Cardiac muscle cell (in vitro differentiated cells and primary cell): Measurements from ENCODE around the gene RCAN1. TPM values are rescaled to one million over a fixed set of nuclear protein-coding genes. Genes with fewer than 3 reads are reported as not detected.

ENCODE experiments used
- DNase-seq, 2 donors: peaks; one replicate each; pipeline versions ENCODE4 v3.0.0 to v3.0.0-alpha.2; 2010 to 2017; ENCODE audit warnings: low read depth in 1 of 2, low spot score in 1 of 2
- H3K27ac ChIP-seq: fragments of 200-600 bp; sonication (generic); 2 replicates; pipeline ENCODE4 v1.5.1; 2016
- H3K27me3 ChIP-seq: fragments of 200-600 bp; sonication (generic); 2 replicates; pipeline ENCODE4 v1.6.0; 2016; ENCODE audit warnings: control low read depth
- H3K36me3 ChIP-seq: fragments of 200-600 bp; sonication (generic); 2 replicates; pipeline ENCODE4 v1.5.1; 2016; ENCODE audit warnings: control low read depth
- H3K4me1 ChIP-seq: fragments of 200-600 bp; sonication (generic); 2 replicates; pipeline ENCODE4 v1.8.1; 2017; ENCODE audit warnings: low read depth, mild to moderate bottlenecking, mixed run types
- H3K4me3 ChIP-seq: fragments of 200-600 bp; sonication (generic); 2 replicates; pipeline ENCODE4 v1.5.1; 2016; ENCODE audit warnings: mild to moderate bottlenecking
- H3K9me3 ChIP-seq: fragments of 200-600 bp; sonication (generic); 2 replicates; pipeline ENCODE4 v1.5.1; 2017; ENCODE audit warnings: low read depth, mild to moderate bottlenecking, control low read depth
- polyA plus RNA-seq: library from polyadenylated mRNA; unstranded; fragments of >200 nt; fragmentation: Nextera tagmentation; extraction: Ambion mirVana; gene quantifications from 2 replicates; pipeline ENCODE4 v1.2.1, GENCODE V29; 2016
- total RNA-seq: library from RNA; depleted of rRNA; stranded (reverse); fragments of >200 nt; gene quantifications from 2 replicates; pipeline ENCODE4 v1.2.3, GENCODE V29; 2016
- TF ChIP-seq, protein P1 (sequence below): IDR thresholded peaks from 2 replicates; pipeline ENCODE4 v1.5.1; 2012; ENCODE audit warnings: low read depth, mild to moderate bottlenecking, low read length

RCAN1 gene
- total and polyA plus RNA-seq, 2 experiments from 2014 or later: 47.4 to 96.2 TPM

DNA sequence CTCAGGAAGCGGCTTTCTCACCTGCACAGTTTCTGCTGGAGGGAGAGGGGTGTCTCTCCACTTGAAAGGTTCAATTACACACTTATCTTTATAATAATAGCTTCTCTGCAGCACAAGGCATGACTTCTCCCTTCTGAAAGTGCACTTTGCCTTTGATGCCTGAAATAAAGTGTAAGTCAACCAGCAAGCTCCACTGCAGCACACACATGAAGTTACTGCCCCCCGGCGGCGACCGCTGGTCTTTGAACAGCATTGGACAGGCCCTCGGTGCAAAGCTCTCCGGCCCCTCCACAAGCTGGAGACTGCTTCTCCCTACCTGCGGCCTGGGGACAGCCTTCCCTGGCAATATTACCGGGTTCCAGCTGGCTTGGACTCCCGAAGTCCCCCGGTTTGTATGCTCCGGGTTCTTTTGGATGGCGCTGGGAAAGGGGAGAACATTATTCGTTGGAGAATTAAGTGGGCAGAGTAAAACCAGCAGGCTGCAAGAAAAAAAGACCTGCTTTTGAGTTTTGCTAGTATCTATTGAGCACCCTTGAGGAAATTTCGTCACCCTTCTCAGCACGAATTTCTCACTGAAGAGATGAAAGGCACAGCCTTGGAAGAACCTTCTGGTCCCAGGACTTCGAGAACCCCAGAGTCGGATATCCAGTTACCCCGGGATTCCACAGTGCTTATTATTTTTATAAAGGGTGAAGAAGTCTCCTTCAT lies 11.8 kb downstream of the RCAN1 start:
- Histone ChIP-seq H3K27me3 (no peaks in the 10 kb centered on the region), H3K27ac (peak overlapping the region; percentile 76)
- TF ChIP-seq, protein P1, sequence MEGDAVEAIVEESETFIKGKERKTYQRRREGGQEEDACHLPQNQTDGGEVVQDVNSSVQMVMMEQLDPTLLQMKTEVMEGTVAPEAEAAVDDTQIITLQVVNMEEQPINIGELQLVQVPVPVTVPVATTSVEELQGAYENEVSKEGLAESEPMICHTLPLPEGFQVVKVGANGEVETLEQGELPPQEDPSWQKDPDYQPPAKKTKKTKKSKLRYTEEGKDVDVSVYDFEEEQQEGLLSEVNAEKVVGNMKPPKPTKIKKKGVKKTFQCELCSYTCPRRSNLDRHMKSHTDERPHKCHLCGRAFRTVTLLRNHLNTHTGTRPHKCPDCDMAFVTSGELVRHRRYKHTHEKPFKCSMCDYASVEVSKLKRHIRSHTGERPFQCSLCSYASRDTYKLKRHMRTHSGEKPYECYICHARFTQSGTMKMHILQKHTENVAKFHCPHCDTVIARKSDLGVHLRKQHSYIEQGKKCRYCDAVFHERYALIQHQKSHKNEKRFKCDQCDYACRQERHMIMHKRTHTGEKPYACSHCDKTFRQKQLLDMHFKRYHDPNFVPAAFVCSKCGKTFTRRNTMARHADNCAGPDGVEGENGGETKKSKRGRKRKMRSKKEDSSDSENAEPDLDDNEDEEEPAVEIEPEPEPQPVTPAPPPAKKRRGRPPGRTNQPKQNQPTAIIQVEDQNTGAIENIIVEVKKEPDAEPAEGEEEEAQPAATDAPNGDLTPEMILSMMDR: peak; percentile 78

DNA sequence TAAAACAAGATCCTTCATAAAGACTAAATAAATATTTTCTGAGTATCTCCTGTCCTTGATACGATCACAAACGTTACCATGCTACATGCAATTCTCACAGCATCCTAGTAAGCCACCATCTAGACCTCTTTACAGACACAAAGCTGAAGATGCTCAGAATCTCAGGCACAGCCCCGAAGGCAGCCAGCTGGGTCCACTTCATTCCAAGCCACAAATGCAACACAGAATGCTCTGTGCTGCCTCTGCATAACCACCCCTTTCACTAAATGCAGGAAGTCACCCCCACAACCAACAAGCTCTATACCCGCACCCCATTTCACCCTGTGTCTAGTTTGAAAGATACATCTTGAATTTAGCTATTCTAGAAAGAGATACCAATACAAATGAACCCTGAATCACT lies 12.9 kb downstream of the RCAN1 start:
- TF ChIP-seq, protein P1: no peak

More for the DNA sequence above, 11.8 kb downstream of the RCAN1 start:
- DNase-seq: peak; percentile 81 to 86
- Histone ChIP-seq H3K4me3 (no peak overlapping the region), H3K9me3 (no peaks in the 10 kb centered on the region), H3K36me3 (no peaks in the 10 kb centered on the region), H3K4me1 (peaks cover 19% of the 10 kb centered on the region)

DNA sequence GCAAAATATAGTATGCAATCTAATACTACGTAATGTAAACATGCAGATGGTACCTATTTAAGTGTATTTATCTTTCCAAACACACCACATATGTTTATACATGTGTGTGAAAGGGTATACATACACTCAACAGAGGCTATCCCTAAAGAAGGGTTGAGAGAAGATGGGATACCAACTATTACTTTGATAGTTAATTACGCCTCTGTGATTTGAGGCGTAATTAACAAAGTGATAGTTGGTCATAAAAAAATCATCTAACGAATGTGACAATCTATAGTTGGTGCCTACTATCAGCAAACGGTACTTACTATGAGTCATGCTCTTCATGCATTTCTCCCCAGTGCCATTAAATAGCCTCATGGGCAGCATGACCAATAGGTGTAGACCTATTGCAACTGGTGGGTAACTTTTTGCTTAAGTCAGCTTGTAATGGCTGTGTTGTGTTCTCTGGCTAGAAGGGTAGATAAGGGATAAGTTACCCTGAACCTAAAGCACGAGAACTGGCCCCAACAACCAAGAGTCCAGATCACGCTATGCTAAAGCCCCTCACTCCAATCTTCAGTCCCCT lies 15.3 kb downstream of the RCAN1 start:
- Histone ChIP-seq H3K4me3 (no peak overlapping the region), H3K27ac (no peak overlapping the region), H3K27me3 (no peaks in the 10 kb centered on the region), H3K36me3 (no peaks in the 10 kb centered on the region), H3K9me3 (no peaks in the 10 kb centered on the region), H3K4me1 (peaks cover 27% of the 10 kb centered on the region)
- TF ChIP-seq, protein P1: no peak
- no peak for DNase-seq

More for the DNA sequence above, 12.9 kb downstream of the RCAN1 start:
- no peaks in the 10 kb centered on the region for H3K9me3 ChIP-seq
- no peak for DNase-seq
- H3K27me3 ChIP-seq: no peaks in the 10 kb centered on the region
- H3K4me3 ChIP-seq: no peak overlapping the region
- H3K36me3 ChIP-seq: no peaks in the 10 kb centered on the region
- peak overlapping the region; percentile 8 for H3K27ac ChIP-seq
- peaks cover 19% of the 10 kb centered on the region for H3K4me1 ChIP-seq

DNA sequence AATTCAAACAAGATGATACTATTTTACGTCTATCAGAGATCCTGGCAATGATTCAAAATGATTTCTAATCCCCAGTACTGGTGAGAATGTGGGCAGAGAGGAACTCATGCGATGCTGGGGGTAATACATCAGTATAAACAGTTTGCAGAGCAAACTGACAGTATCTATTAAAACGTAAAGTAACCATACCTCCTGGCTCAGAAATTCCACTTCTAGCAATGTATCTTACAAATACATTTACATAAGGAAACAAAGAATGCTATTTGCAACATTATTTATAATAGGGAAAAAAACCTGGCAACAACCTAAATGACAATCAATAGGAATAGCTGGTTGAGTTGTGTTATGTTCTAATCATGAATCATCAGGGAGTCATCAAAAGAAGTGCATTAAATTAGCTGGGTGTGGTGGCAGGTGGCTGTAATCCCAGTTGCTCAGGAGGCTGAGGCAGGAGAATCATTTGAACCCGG lies 15.9 kb downstream of the RCAN1 start:
- DNase-seq: no peak
- Histone ChIP-seq H3K36me3 (no peaks in the 10 kb centered on the region), H3K4me1 (peaks cover 22% of the 10 kb centered on the region)

DNA sequence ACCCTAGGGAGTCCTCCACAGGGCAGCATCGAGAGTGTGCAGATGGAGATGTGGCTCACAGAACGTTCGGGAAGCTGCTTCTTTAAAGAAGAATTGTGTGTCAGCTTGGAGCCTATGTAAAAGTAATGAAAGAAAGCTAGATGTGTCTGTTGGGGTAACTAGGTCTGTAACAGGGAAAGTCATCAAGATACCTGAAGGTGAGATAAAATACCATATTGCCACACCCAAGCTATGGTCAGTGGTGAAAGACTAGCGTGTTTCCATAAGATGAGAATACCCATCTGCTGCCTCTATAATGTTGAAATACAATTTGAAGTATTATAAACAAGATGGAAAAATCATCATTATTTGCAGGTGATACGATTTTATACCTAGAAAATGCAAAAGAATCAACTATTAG lies 17.5 kb downstream of the RCAN1 start:
- Histone ChIP-seq H3K27ac (no peak overlapping the region), H3K4me1 (peaks cover 21% of the 10 kb centered on the region), H3K9me3 (no peaks in the 10 kb centered on the region), H3K36me3 (no peaks in the 10 kb centered on the region), H3K27me3 (no peaks in the 10 kb centered on the region), H3K4me3 (no peak overlapping the region)
- TF ChIP-seq, protein P1: no peak
- no peak for DNase-seq

More for the DNA sequence above, 15.9 kb downstream of the RCAN1 start:
- TF ChIP-seq, protein P1: no peak
- Histone ChIP-seq H3K4me3 (no peak overlapping the region), H3K27me3 (no peaks in the 10 kb centered on the region), H3K9me3 (no peaks in the 10 kb centered on the region), H3K27ac (no peak overlapping the region)
